Smooth muscle cell (in vitro differentiated cells): ENCODE data around the gene HOXD9. TPM values are rescaled to one million over a fixed set of nuclear protein-coding genes. Genes with fewer than 3 reads are reported as not detected.

Experiments used
- DNase-seq: peaks from one replicate; lab custom pipeline; 2025; ENCODE audit not compliant: unreplicated experiment; lab: John Stamatoyannopoulos, UW
- H2AFZ ChIP-seq: fragments of 200-600 bp; sonication (generic); 2 replicates; pipeline ENCODE4 v1.6.0; 2016; ENCODE audit warnings: antibody characterized with exemption, low read depth, mild to moderate bottlenecking
- H3F3A ChIP-seq: fragments of 200-600 bp; sonication (generic); 2 replicates; pipeline ENCODE4 v1.6.0; 2017; ENCODE audit warnings: antibody characterized with exemption, low read depth
- H3K27ac ChIP-seq: fragments of 200-600 bp; sonication (generic); 2 replicates; pipeline ENCODE4 v1.5.1; 2016; ENCODE audit warnings: low read depth, mild to moderate bottlenecking
- H3K27me3 ChIP-seq: fragments of 200-600 bp; sonication (generic); 2 replicates; pipeline ENCODE4 v1.6.1; 2016; ENCODE audit warnings: low read depth, mild to moderate bottlenecking
- H3K36me3 ChIP-seq: fragments of 200-600 bp; sonication (generic); 2 replicates; pipeline ENCODE4 v1.5.1; 2016; ENCODE audit warnings: low read depth
- H3K4me1 ChIP-seq: fragments of 200-600 bp; sonication (generic); 2 replicates; pipeline ENCODE4 v1.5.1; 2016; ENCODE audit warnings: low read depth
- H3K4me2 ChIP-seq: fragments of 200-600 bp; sonication (generic); 2 replicates; pipeline ENCODE4 v1.6.0; 2016; ENCODE audit warnings: mild to moderate bottlenecking
- H3K4me3 ChIP-seq: fragments of 200-600 bp; sonication (generic); 2 replicates; pipeline ENCODE4 v1.5.1; 2016; ENCODE audit warnings: mild to moderate bottlenecking
- H3K79me2 ChIP-seq: fragments of 200-600 bp; sonication (generic); 2 replicates; pipeline ENCODE4 v1.6.0; 2016; ENCODE audit warnings: low read depth, mild to moderate bottlenecking
- H3K9ac ChIP-seq: fragments of 200-600 bp; sonication (generic); 2 replicates; pipeline ENCODE4 v1.6.0; 2016; ENCODE audit warnings: low read depth
- H3K9me3 ChIP-seq: fragments of 200-600 bp; sonication (generic); replicated peaks from 2 replicates; pipeline ENCODE4 v1.5.1; 2016; ENCODE audit warnings: low read depth
- H4K20me1 ChIP-seq: fragments of 200-600 bp; sonication (generic); 2 replicates; pipeline ENCODE4 v1.6.0; 2016; ENCODE audit warnings: low read depth
- WGBS: methylation state at CpG from one replicate; pipeline ENCODE4 v1.1.7; 2016; ENCODE audit warnings: low lambda C conversion rate; 5-methylcytosine and 5-hydroxymethylcytosine counted together
- polyA plus RNA-seq: library from polyadenylated mRNA; unstranded; fragments of >200 nt; fragmentation: Nextera tagmentation; extraction: Ambion mirVana; gene quantifications from 2 replicates; pipeline ENCODE4 v1.2.1, GENCODE V29; 2016
- total RNA-seq: library from RNA; depleted of rRNA; stranded (reverse); fragments of >200 nt; gene quantifications from 2 replicates; pipeline ENCODE4 v1.2.3, GENCODE V29; 2014
- TF ChIP-seq, protein P1 (sequence below): fragments of 200-600 bp; sonication (generic); IDR thresholded peaks from 2 replicates; pipeline ENCODE4 v1.5.1; 2017; ENCODE audit warnings: borderline replicate concordance, mild to moderate bottlenecking, antibody characterized with exemption; ENCODE audit not compliant: insufficient read depth, poor library complexity, severe bottlenecking

The HOXD9 gene
- total and polyA plus RNA-seq, 2 experiments from 2014 or later = 0.49 to 2.2 TPM

DNA sequence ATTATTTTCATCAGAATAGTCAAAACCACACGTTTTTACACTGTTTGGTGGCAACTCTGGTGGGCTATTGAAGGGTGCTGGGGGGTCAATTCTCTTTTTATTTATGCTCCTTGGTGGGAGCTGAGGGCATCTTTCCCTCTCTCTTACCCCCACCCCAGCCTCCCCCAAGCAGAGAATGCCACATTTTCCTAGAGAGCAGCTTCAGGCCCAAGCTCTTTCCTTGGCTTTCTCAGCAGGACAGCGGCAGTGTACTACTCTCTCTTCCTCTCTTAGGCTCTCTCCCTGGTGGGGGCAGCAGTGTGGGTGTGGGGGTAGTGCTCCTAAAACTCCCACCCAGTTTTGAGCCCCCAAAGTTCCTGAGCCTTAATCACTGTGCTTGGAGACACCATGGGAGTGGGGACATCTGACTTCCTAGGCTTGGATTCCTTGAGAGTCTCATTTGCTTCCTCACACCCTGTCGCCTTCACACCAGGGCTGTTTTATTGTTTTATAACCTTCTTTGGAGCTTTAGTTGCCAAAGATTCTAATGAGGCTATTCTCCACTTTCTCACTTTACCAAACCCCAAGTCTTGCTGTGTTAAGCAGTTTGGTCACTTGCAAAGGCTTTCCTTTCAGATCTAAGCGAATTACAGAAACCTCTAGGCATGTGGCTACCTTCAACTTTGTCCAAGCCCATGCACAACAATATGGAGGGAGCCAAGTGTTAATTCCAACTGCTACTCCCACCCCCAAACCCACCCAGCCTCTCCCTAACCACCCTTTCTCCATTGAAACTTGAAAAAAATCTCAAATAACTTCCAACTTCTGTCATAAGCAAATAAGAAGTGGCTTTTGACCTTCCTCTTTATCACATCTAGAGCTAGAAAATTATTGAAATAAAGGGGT lies 22.8 kb downstream of the HOXD9 start:
- Histone ChIP-seq H3K4me2 (no peak overlapping the region), H4K20me1 (no peaks in the 10 kb centered on the region), H3F3A (no peaks in the 10 kb centered on the region), H3K36me3 (no peaks in the 10 kb centered on the region), H3K9ac (no peak overlapping the region), H2AFZ (no peak overlapping the region), H3K4me3 (no peak overlapping the region), H3K9me3 (no peaks in the 10 kb centered on the region), H3K79me2 (no peaks in the 10 kb centered on the region), H3K4me1 (no peaks in the 10 kb centered on the region), H3K27me3 (peaks cover 96% of the 10 kb centered on the region), H3K27ac (no peak overlapping the region)
- TF ChIP-seq, protein P1, sequence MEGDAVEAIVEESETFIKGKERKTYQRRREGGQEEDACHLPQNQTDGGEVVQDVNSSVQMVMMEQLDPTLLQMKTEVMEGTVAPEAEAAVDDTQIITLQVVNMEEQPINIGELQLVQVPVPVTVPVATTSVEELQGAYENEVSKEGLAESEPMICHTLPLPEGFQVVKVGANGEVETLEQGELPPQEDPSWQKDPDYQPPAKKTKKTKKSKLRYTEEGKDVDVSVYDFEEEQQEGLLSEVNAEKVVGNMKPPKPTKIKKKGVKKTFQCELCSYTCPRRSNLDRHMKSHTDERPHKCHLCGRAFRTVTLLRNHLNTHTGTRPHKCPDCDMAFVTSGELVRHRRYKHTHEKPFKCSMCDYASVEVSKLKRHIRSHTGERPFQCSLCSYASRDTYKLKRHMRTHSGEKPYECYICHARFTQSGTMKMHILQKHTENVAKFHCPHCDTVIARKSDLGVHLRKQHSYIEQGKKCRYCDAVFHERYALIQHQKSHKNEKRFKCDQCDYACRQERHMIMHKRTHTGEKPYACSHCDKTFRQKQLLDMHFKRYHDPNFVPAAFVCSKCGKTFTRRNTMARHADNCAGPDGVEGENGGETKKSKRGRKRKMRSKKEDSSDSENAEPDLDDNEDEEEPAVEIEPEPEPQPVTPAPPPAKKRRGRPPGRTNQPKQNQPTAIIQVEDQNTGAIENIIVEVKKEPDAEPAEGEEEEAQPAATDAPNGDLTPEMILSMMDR = no peak
- 43% methylated on average over 4 of the region's 4 CpGs for WGBS
- DNase-seq = no peak

DNA sequence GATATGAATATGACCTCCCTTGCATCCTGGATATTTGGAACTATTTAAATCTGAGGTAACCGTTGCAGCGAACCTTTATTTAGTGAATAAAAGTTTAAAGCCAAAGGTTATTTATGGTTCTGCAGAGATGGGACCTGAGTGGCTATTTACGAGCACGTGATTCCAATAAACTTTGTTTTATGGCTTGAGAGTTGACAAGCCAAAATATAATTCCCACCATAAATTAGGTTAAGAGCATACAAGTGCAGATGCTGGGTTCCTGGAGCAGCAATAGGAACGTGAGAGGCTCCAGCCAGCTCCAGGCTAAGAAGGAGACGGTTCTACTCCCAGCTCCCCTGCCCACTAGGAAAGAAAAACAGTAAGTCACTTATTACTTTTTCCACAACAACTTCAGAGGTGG lies 23.6 kb downstream of the HOXD9 start:
- 60% methylated on average over 6 of the region's 6 CpGs for WGBS
- DNase-seq = no peak
- Histone ChIP-seq H3K9ac (no peak overlapping the region), H3K4me3 (no peak overlapping the region), H4K20me1 (no peaks in the 10 kb centered on the region), H3K27me3 (peaks cover 100% of the 10 kb centered on the region), H3K79me2 (no peaks in the 10 kb centered on the region), H3K4me1 (no peaks in the 10 kb centered on the region), H2AFZ (no peak overlapping the region), H3K27ac (no peak overlapping the region), H3K9me3 (no peaks in the 10 kb centered on the region), H3K36me3 (no peaks in the 10 kb centered on the region), H3F3A (no peaks in the 10 kb centered on the region), H3K4me2 (no peak overlapping the region)
- TF ChIP-seq, protein P1 = no peak

DNA sequence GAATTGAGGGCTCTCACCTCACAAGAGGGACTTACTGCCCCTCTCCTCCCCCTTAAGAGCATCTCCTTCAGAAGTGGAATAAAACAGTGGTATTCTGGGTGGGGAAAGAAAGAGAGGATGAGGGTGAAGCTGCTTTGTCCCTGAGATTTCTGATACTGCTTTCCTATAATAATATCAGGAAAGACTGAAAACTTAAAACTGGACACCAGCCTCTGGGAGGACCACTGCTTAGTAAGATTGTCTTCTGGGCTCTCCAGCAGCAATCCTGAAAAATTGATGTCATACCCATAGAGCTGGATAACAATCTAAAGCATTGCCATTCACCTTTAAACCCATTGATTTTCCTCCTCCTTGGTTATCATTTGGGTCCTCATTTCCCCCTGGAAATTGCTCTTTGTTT lies 24.1 kb downstream of the HOXD9 start:
- Histone ChIP-seq H3K4me3 (no peak overlapping the region), H3K27me3 (peaks cover 100% of the 10 kb centered on the region), H3K4me2 (no peak overlapping the region), H3K4me1 (no peaks in the 10 kb centered on the region), H2AFZ (no peak overlapping the region), H3K27ac (no peak overlapping the region), H3K79me2 (no peaks in the 10 kb centered on the region), H4K20me1 (no peaks in the 10 kb centered on the region), H3F3A (no peaks in the 10 kb centered on the region), H3K9ac (no peak overlapping the region), H3K36me3 (no peaks in the 10 kb centered on the region), H3K9me3 (no peaks in the 10 kb centered on the region)
- TF ChIP-seq, protein P1 = no peak
- no peak for DNase-seq
